ENCODE data around the gene DSTYK. TPM values are rescaled to one million over a fixed set of nuclear protein-coding genes. Genes with fewer than 3 reads are reported as not detected.

The DSTYK gene
- total and polyA plus RNA-seq, 4 donors: 3.5 to 19.3 (median 7.1) TPM

GRCh38 chr1:205199090-205199930 lies 12.2 kb downstream of the DSTYK start:
- Histone ChIP-seq H3K9ac (ENCODE audit: insufficient read depth in 1 of 2, low read length in 2 of 2) (no peak overlapping the region), H3K27me3 (ENCODE audit: control insufficient read depth in 3 of 3, insufficient read depth in 3 of 3, low read length in 2 of 3) (no peaks in the 10 kb centered on the region), H3K4me3 (no peak overlapping the region), H3K4me1 (ENCODE audit: control insufficient read depth in 5 of 5, insufficient read depth in 5 of 5, low read length in 5 of 5) (peaks cover 0 to 9% (median 0%) of the 10 kb centered on the region in 5 donors), H3K9me3 (ENCODE audit: control insufficient read depth in 4 of 4, insufficient read depth in 3 of 4, low read length in 3 of 4) (no peaks in the 10 kb centered on the region), H3K36me3 (ENCODE audit: control insufficient read depth in 4 of 4, insufficient read depth in 4 of 4, low read length in 4 of 4) (no peaks in the 10 kb centered on the region), H3K27ac (ENCODE audit: low read depth in 1 of 2, low read length in 1 of 2) (no peak overlapping the region)
- no peak for ATAC-seq (ENCODE audit: insufficient read depth, low FRiP score)
- DNase-seq: no peak
- 69 to 76% methylated on average over 9 of the region's 9 CpGs for WGBS, 2 donors
- no peak for TF ChIP-seq CTCF (IDR thresholded peaks at IDR 0.05; ENCODE audit: control extremely low read depth, extremely low read depth)

GRCh38 chr1:205192287-205192686 lies 19.2 kb downstream of the DSTYK start:
- ATAC-seq (ENCODE audit: insufficient read depth, low FRiP score) (no peak), DNase-seq (no peak)
- peaks cover 4 to 43% (median 10%) of the 10 kb centered on the region in 5 donors for H3K4me1 ChIP-seq (ENCODE audit: control insufficient read depth in 5 of 5, insufficient read depth in 5 of 5, low read length in 5 of 5)
- peaks cover 0 to 2% (median 2%) of the 10 kb centered on the region in 4 donors for H3K36me3 ChIP-seq (ENCODE audit: control insufficient read depth in 4 of 4, insufficient read depth in 4 of 4, low read length in 4 of 4)
- H3K27me3 ChIP-seq (ENCODE audit: control insufficient read depth in 3 of 3, insufficient read depth in 3 of 3, low read length in 2 of 3): no peaks in the 10 kb centered on the region
- H3K27ac ChIP-seq (ENCODE audit: low read depth in 1 of 2, low read length in 1 of 2): no peak overlapping the region
- H3K9ac ChIP-seq (ENCODE audit: insufficient read depth in 1 of 2, low read length in 2 of 2): no peak overlapping the region
- no peak overlapping the region for H3K4me3 ChIP-seq
- H3K9me3 ChIP-seq (ENCODE audit: control insufficient read depth in 4 of 4, insufficient read depth in 3 of 4, low read length in 3 of 4): no peaks in the 10 kb centered on the region
- WGBS, 2 donors: 92 to 97% methylated on average over 8 of the region's 8 CpGs
- TF ChIP-seq CTCF (IDR thresholded peaks at IDR 0.05; ENCODE audit: control extremely low read depth, extremely low read depth): no peak

GRCh38 chr1:205191622-205192021 lies 19.9 kb downstream of the DSTYK start:
- 54 to 72% methylated on average over 2 of the region's 2 CpGs for WGBS, 2 donors
- H3K4me3 ChIP-seq: no peak overlapping the region
- peak overlapping the region in 1 of 2 donors; percentile 28 for H3K27ac ChIP-seq (ENCODE audit: low read depth in 1 of 2, low read length in 1 of 2)
- peaks cover 4 to 44% (median 10%) of the 10 kb centered on the region in 5 donors for H3K4me1 ChIP-seq (ENCODE audit: control insufficient read depth in 5 of 5, insufficient read depth in 5 of 5, low read length in 5 of 5)
- peaks cover under 1 to 6% (median 4%) of the 10 kb centered on the region in 4 donors for H3K36me3 ChIP-seq (ENCODE audit: control insufficient read depth in 4 of 4, insufficient read depth in 4 of 4, low read length in 4 of 4)
- peak; percentile 69 to 79 (median 76) for DNase-seq
- no peaks in the 10 kb centered on the region for H3K27me3 ChIP-seq (ENCODE audit: control insufficient read depth in 3 of 3, insufficient read depth in 3 of 3, low read length in 2 of 3)
- H3K9ac ChIP-seq (ENCODE audit: insufficient read depth in 1 of 2, low read length in 2 of 2): no peak overlapping the region
- no peaks in the 10 kb centered on the region for H3K9me3 ChIP-seq (ENCODE audit: control insufficient read depth in 4 of 4, insufficient read depth in 3 of 4, low read length in 3 of 4)
- ATAC-seq (ENCODE audit: insufficient read depth, low FRiP score): no peak
- no peak for TF ChIP-seq CTCF (IDR thresholded peaks at IDR 0.05; ENCODE audit: control extremely low read depth, extremely low read depth)

All from lung (tissue), 12 donors.